SU-DHL-6 (cell line): ENCODE results near the gene HCFC2.

Experiments used
- H2AFZ ChIP-seq: fragments of 200-600 bp; sonication (generic); 2 replicates; pipeline ENCODE4 v1.6.1; 2014; ENCODE audit warnings: low read depth, mild to moderate bottlenecking, moderate library complexity, mixed read lengths, antibody characterized with exemption, low read length; ENCODE audit not compliant: severe bottlenecking
- H3F3A ChIP-seq: fragments of 200-600 bp; shearing (Covaris generic); 2 replicates; pipeline ENCODE4 v1.6.0; 2016; ENCODE audit warnings: antibody characterized with exemption, mild to moderate bottlenecking; ENCODE audit not compliant: insufficient read depth
- H3K27ac ChIP-seq: fragments of 200-600 bp; sonication (generic); 2 replicates; pipeline ENCODE4 v1.5.1; 2016; ENCODE audit warnings: low read depth, mild to moderate bottlenecking, low read length, moderate library complexity, mixed read lengths
- H3K27me3 ChIP-seq: fragments of 200-600 bp; sonication (generic), shearing (Covaris generic); 2 replicates; pipeline ENCODE4 v1.6.0; 2014; ENCODE audit warnings: mild to moderate bottlenecking, low read length
- H3K36me3 ChIP-seq: fragments of 200-600 bp; sonication (generic); 2 replicates; pipeline ENCODE4 v1.6.1; 2014; ENCODE audit warnings: mild to moderate bottlenecking, low read length, mixed read lengths
- H3K4me2 ChIP-seq: fragments of 300-600, 200-600 bp; shearing (Covaris generic), sonication (generic); 2 replicates; pipeline ENCODE4 v1.6.0; 2014; ENCODE audit warnings: low read length, low read depth, mild to moderate bottlenecking; ENCODE audit not compliant: poor library complexity, severe bottlenecking
- H3K4me3 ChIP-seq: fragments of 200-600 bp; sonication (generic); 2 replicates; pipeline ENCODE4 v1.5.1; 2014; ENCODE audit warnings: antibody characterized with exemption, low read length, mild to moderate bottlenecking, mixed read lengths; ENCODE audit not compliant: insufficient read depth, poor library complexity, severe bottlenecking
- H3K79me2 ChIP-seq: fragments of 200-600 bp; sonication (generic); 2 replicates; pipeline ENCODE4 v1.6.1; 2014; ENCODE audit warnings: mild to moderate bottlenecking, low read length, moderate library complexity; ENCODE audit not compliant: insufficient read depth
- H3K9ac ChIP-seq: fragments of 200-600 bp; sonication (generic); 2 replicates; pipeline ENCODE4 v1.7.0; 2014; ENCODE audit warnings: mild to moderate bottlenecking, low read length
- H3K9me2 ChIP-seq: fragments of 200-600 bp; sonication (generic); replicated peaks from 2 replicates; pipeline ENCODE4 v1.6.1; 2014; ENCODE audit warnings: low read length; ENCODE audit not compliant: insufficient read depth
- H3K9me3 ChIP-seq: fragments of 200-600 bp; sonication (generic); 2 replicates; pipeline ENCODE4 v1.6.1; 2014; ENCODE audit warnings: low read length, mixed read lengths; ENCODE audit not compliant: insufficient read depth
- H4K20me1 ChIP-seq: fragments of 200-600 bp; sonication (generic); 2 replicates; pipeline ENCODE4 v1.6.1; 2014; ENCODE audit warnings: low read depth, mild to moderate bottlenecking, antibody characterized with exemption, low read length, moderate library complexity, mixed read lengths
- EZH2phosphoT487 ChIP-seq: fragments of 200-600 bp; sonication (generic), shearing (Covaris generic); conservative IDR thresholded peaks from 2 replicates; pipeline ENCODE4 v1.6.1; 2018; ENCODE audit warnings: mild to moderate bottlenecking, antibody characterized with exemption, low read length, moderate library complexity, mixed read lengths
- TF ChIP-seq, protein P1 (sequence below): fragments of 200-600 bp; sonication (generic); IDR thresholded peaks from one replicate; pipeline ENCODE4 v1.5.1; 2017; ENCODE audit warnings: antibody characterized with exemption, mild to moderate bottlenecking, low read length, moderate library complexity; ENCODE audit not compliant: insufficient read depth, poor library complexity, severe bottlenecking

The HCFC2 gene

DNA sequence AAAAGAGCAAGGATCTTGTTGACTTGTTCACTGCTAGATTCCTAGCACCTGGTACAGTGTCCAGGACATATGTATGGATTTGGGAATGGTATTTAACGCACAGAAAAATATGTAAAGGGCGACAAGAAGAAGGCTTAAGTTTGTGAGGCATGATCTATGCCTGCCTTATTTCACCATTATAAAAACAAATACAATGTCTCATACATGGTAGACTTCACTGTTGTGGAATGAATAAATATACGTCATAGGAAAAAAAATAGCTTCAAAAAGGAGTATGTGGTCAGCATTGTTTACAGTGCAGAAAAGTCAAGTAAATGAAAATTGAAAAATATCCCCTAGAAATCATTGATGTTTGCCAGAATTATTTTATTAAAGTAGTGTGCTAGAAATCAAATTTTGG, 30.0 kb downstream of the HCFC2 start:
- no peak overlapping the region for H3K9ac ChIP-seq
- no peaks in the 10 kb centered on the region for H3K9me3 ChIP-seq
- no peaks in the 10 kb centered on the region for H3K27me3 ChIP-seq
- no peaks in the 10 kb centered on the region for H3F3A ChIP-seq
- no peak overlapping the region for H3K4me2 ChIP-seq
- H3K27ac ChIP-seq = no peak overlapping the region
- H3K9me2 ChIP-seq = no peaks in the 10 kb centered on the region
- H2AFZ ChIP-seq = no peak overlapping the region
- no peaks in the 10 kb centered on the region for H4K20me1 ChIP-seq
- no peak overlapping the region for H3K4me3 ChIP-seq
- H3K79me2 ChIP-seq = no peaks in the 10 kb centered on the region
- peaks cover 22% of the 10 kb centered on the region; the same call in 1 of the 2 replicates for H3K36me3 ChIP-seq
- TF ChIP-seq, protein P1, sequence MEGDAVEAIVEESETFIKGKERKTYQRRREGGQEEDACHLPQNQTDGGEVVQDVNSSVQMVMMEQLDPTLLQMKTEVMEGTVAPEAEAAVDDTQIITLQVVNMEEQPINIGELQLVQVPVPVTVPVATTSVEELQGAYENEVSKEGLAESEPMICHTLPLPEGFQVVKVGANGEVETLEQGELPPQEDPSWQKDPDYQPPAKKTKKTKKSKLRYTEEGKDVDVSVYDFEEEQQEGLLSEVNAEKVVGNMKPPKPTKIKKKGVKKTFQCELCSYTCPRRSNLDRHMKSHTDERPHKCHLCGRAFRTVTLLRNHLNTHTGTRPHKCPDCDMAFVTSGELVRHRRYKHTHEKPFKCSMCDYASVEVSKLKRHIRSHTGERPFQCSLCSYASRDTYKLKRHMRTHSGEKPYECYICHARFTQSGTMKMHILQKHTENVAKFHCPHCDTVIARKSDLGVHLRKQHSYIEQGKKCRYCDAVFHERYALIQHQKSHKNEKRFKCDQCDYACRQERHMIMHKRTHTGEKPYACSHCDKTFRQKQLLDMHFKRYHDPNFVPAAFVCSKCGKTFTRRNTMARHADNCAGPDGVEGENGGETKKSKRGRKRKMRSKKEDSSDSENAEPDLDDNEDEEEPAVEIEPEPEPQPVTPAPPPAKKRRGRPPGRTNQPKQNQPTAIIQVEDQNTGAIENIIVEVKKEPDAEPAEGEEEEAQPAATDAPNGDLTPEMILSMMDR = no peak
- no peak for TF ChIP-seq EZH2phosphoT487

DNA sequence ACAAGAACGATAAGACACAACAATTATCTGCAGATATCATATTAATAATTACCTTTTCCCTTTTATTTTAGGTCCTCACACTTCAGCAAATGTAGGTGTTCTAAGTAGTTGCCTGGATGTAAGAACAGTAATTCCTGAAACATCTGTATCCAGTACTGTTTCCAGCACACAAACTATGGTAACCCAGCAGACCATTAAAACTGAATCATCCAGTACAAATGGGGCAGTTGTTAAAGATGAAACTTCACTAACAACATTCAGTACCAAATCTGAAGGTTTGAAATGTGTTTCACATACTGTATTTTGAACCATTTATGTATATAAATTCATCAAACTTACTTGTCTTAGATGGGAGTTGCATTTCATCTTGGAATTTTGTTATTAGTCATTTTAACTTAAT, 31.0 kb downstream of the HCFC2 start:
- Histone ChIP-seq H3K4me3 (no peak overlapping the region), H2AFZ (no peak overlapping the region), H3K79me2 (no peaks in the 10 kb centered on the region), H4K20me1 (no peaks in the 10 kb centered on the region), H3K27ac (no peak overlapping the region), H3K4me2 (no peak overlapping the region), H3K36me3 (peaks cover 22% of the 10 kb centered on the region; the same call in 1 of the 2 replicates), H3F3A (no peaks in the 10 kb centered on the region), H3K9me3 (no peaks in the 10 kb centered on the region), H3K9ac (no peak overlapping the region), H3K27me3 (no peaks in the 10 kb centered on the region), H3K9me2 (no peaks in the 10 kb centered on the region)
- TF ChIP-seq EZH2phosphoT487 = no peak
- TF ChIP-seq, protein P1 = no peak

DNA sequence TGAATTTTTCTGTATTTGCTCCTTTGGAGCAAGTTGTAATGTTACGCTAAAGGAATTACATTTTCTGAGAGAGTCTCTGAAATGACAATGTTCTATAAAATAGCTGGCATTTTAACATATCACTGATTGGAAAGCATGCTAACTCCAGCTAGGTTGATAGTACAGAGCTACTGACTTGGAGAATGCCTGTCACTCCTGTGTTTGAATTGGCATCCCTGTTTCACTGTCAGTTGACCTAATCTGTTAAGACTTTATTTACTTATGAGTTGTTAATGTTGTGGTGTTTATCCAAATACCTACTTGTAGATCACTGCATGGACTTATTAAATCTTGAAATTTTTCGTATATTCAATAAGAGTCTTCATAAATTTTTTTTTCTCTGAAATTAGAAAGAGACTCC, 33.6 kb downstream of the HCFC2 start:
- Histone ChIP-seq H4K20me1 (no peaks in the 10 kb centered on the region), H3K27me3 (no peaks in the 10 kb centered on the region), H3K36me3 (peaks cover 25% of the 10 kb centered on the region; the same call in 1 of the 2 replicates), H3K9ac (no peak overlapping the region), H3K79me2 (no peaks in the 10 kb centered on the region), H3K27ac (no peak overlapping the region), H3F3A (no peaks in the 10 kb centered on the region), H3K9me3 (no peaks in the 10 kb centered on the region), H3K4me3 (no peak overlapping the region), H3K4me2 (no peak overlapping the region), H3K9me2 (no peaks in the 10 kb centered on the region), H2AFZ (no peak overlapping the region)
- TF ChIP-seq EZH2phosphoT487 = no peak
- TF ChIP-seq, protein P1 = no peak

GRCh38 chr12:104105461-104105860, 41.1 kb downstream of the HCFC2 start:
- Histone ChIP-seq H3K27ac (no peak overlapping the region), H3K79me2 (no peaks in the 10 kb centered on the region)
- no peak for TF ChIP-seq EZH2phosphoT487
- TF ChIP-seq, protein P1 = no peak

More at GRCh38 chr12:104105461-104105860, 41.1 kb downstream of the HCFC2 start:
- no peak overlapping the region for H2AFZ ChIP-seq
- no peaks in the 10 kb centered on the region for H4K20me1 ChIP-seq
- H3K9me2 ChIP-seq = no peaks in the 10 kb centered on the region
- no peak overlapping the region for H3K4me3 ChIP-seq
- H3K4me2 ChIP-seq = no peak overlapping the region
- H3K36me3 ChIP-seq = peaks cover 9% of the 10 kb centered on the region; the same call in 1 of the 2 replicates
- no peak overlapping the region for H3K9ac ChIP-seq
- H3F3A ChIP-seq = no peaks in the 10 kb centered on the region
- H3K27me3 ChIP-seq = no peaks in the 10 kb centered on the region
- H3K9me3 ChIP-seq = no peaks in the 10 kb centered on the region
